GM18520 (cell line): ENCODE data around the gene WIZ.

Experiments used
- ATAC-seq: cut with Tn5 transposase; IDR thresholded peaks from one replicate; pipeline ENCODE4 v1.9.1; 2021; ENCODE audit not compliant: unreplicated experiment

Gene WIZ

GRCh38 chr19:15445807-15446376, 3.9 kb downstream of the WIZ start:
- ATAC-seq, result no peak

GRCh38 chr19:15445227-15445605, 4.5 kb downstream of the WIZ start:
- ATAC-seq, result no peak

GRCh38 chr19:15444505-15445226, 5.1 kb downstream of the WIZ start:
- no peak for ATAC-seq

GRCh38 chr19:15443838-15444237, 5.9 kb downstream of the WIZ start:
- no peak for ATAC-seq

GRCh38 chr19:15443325-15443724, 6.4 kb downstream of the WIZ start:
- ATAC-seq, result no peak

- no peak for ATAC-seq
Measured at GRCh38 chr19:15442142-15442920, 7.4 kb downstream of the WIZ start.

- no peak for ATAC-seq
Measured at GRCh38 chr19:15441317-15441716, 8.4 kb downstream of the WIZ start.

- ATAC-seq, result no peak
Measured at GRCh38 chr19:15439821-15440641, 9.7 kb downstream of the WIZ start.

- ATAC-seq, result no peak
Measured at GRCh38 chr19:15439078-15439799, 10.5 kb downstream of the WIZ start.

- ATAC-seq, result no peak
Measured at GRCh38 chr19:15438577-15438976, 11.2 kb downstream of the WIZ start.

GRCh38 chr19:15438124-15438496, 11.6 kb downstream of the WIZ start:
- ATAC-seq, result no peak

GRCh38 chr19:15437355-15438123, 12.2 kb downstream of the WIZ start:
- ATAC-seq, result no peak

GRCh38 chr19:15436826-15437110, 13.0 kb downstream of the WIZ start:
- no peak for ATAC-seq

GRCh38 chr19:15436012-15436825, 13.5 kb downstream of the WIZ start:
- ATAC-seq, result no peak

- no peak for ATAC-seq
Measured at GRCh38 chr19:15433519-15434069, 16.2 kb downstream of the WIZ start.

GRCh38 chr19:15432629-15433518, 16.9 kb downstream of the WIZ start:
- peak; percentile 80 for ATAC-seq

- ATAC-seq, result no peak
Measured at GRCh38 chr19:15432018-15432494, 17.7 kb downstream of the WIZ start.
